CD8-positive, alpha-beta memory T cell (primary cell): ENCODE measurements around the gene AP3S2. TPM values are rescaled to one million over a fixed set of nuclear protein-coding genes. Genes with fewer than 3 reads are reported as not detected.
A peak's percentile ranks its signal among the peaks of the same experiment; 100 is the strongest.
"Not testable (repeated sequence)": the region's sequence is repeated elsewhere in the genome, so short reads cannot be mapped to it uniquely, and the experiment has no call there.

Source experiments
- CTCF ChIA-PET: fragments of 350-600 bp; sonication (Branson Sonifier 250); formaldehyde crosslinking; loops from one replicate; lab custom pipeline; 2021; ENCODE audit warnings: antibody characterized with exemption; lab: Charles Lee
- POLR2A ChIA-PET: fragments of 350-600 bp; sonication (Branson Sonifier 250); formaldehyde crosslinking; loops from one replicate; lab custom pipeline; 2021; ENCODE audit warnings: antibody characterized with exemption; lab: Charles Lee
- DNase-seq, 5 donors: peaks; one replicate each; pipeline versions ENCODE4 v3.0.0 to v3.0.0-alpha.2; 2020 to 2022; ENCODE audit warnings: mixed read lengths in 1 of 5
- H3K27ac ChIP-seq: one replicate; pipeline ENCODE4 v1.7.0; 2013; ENCODE audit warnings: low read depth, mild to moderate bottlenecking, low read length, moderate library complexity
- H3K27me3 ChIP-seq: 2 replicates; pipeline ENCODE4 v1.7.0; 2013; ENCODE audit warnings: low read length, mild to moderate bottlenecking; ENCODE audit not compliant: insufficient read depth, poor library complexity, severe bottlenecking
- H3K36me3 ChIP-seq: 2 replicates; pipeline ENCODE4 v1.7.0; 2013; ENCODE audit warnings: mild to moderate bottlenecking, low read length, moderate library complexity; ENCODE audit not compliant: insufficient read depth
- H3K4me1 ChIP-seq: 2 replicates; pipeline ENCODE4 v1.7.0; 2013; ENCODE audit warnings: mild to moderate bottlenecking, low read length, moderate library complexity; ENCODE audit not compliant: insufficient read depth
- H3K4me3 ChIP-seq: 2 replicates; pipeline ENCODE4 v1.7.0; 2013; ENCODE audit warnings: mild to moderate bottlenecking, low read length
- H3K9me3 ChIP-seq: 2 replicates; pipeline ENCODE4 v1.7.0; 2013; ENCODE audit warnings: mild to moderate bottlenecking, low read length
- H3K27ac Mint-ChIP-seq, 8 donors: one replicate each; pipeline ENCODE4 v1.8.0; 2020 to 2021; ENCODE audit warnings: mixed read lengths in 8 of 8, mild to moderate bottlenecking in 6 of 8, inconsistent platforms in 3 of 8, moderate library complexity in 3 of 8
- H3K27me3 Mint-ChIP-seq, 2 donors: one replicate each; pipeline ENCODE4 v1.8.0; 2020 to 2021; ENCODE audit warnings: mixed read lengths in 2 of 2, mild to moderate bottlenecking in 1 of 2, moderate library complexity in 1 of 2
- H3K36me3 Mint-ChIP-seq, 3 donors: one replicate each; pipeline ENCODE4 v1.8.0; 2020 to 2021; ENCODE audit warnings: mixed read lengths in 3 of 3, inconsistent platforms in 1 of 3, mild to moderate bottlenecking in 1 of 3
- H3K4me1 Mint-ChIP-seq, 3 donors: one replicate each; pipeline ENCODE4 v1.8.0; 2020 to 2021; ENCODE audit warnings: mixed read lengths in 3 of 3, inconsistent platforms in 1 of 3, mild to moderate bottlenecking in 1 of 3
- H3K4me3 Mint-ChIP-seq, 7 donors: one replicate each; pipeline ENCODE4 v1.8.0; 2020 to 2021; ENCODE audit warnings: mixed read lengths in 7 of 7, mild to moderate bottlenecking in 6 of 7, moderate library complexity in 4 of 7, inconsistent platforms in 2 of 7
- H3K9me3 Mint-ChIP-seq, 5 donors: one replicate each; pipeline ENCODE4 v1.8.0; 2020 to 2022; ENCODE audit warnings: mixed read lengths in 5 of 5, mild to moderate bottlenecking in 3 of 5, moderate library complexity in 2 of 5, inconsistent platforms in 1 of 5
- polyA plus RNA-seq: library from polyadenylated mRNA; unstranded; fragments of 300-500 nt; fragmentation: Illumina TruSeq; gene quantifications from one replicate; pipeline ENCODE4 v1.2.3, GENCODE V29; 2021
- total RNA-seq, 2 experiments: library from RNA; stranded (reverse); gene quantifications; one replicate each; pipeline ENCODE4 v1.2.3, GENCODE V29; 2021

AP3S2 gene
- total RNA-seq (10 to 100 TPM; 23.5 to 24.5 TPM), polyA plus RNA-seq (35.8 TPM)

DNA sequence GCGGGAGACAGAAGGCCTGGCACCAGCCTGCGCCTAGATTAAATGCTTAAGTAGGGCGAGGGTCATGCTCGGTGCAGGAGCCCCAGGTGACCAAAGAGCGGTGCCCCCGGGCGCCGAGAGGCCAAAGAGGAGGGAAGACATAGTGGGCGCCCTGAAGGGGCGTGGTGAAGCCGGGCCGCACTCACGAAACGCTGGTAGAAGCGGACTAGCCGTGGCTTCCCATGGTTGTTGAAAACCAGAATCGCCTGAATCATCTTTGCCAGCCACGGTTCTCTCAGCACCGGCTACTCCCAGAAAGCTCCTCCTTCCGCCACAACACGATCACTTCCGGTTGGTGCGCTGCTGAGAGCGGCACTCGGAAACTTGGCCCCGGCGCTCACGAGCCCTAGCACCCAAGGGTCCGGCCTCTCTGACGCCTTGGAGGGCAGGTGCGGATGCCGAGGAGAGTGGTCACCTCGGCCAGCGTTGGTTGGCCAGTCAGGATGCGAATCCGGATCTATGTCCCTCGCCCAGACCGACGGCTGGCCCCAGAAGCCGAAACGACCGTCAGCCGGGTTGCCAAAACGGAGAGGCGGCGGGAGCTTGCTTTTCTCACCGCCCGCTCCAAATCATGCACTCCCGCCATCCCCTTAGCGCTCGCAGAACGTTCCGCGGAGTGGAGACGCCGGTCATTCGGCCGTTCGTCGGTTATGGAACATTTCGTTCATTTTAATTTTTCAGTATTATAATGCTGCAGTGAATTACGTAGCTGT is at the start of gene AP3S2:
Gene AP3S2, minus strand, starts transcription at position 299 of the 752 bp plus-strand sequence. Its CDS starts 45 bp downstream, at position 254.
- Mint-ChIP-seq H3K4me3 (peak within 1 kb of the TSS; percentile 95 to 99 (median 97)), H3K9me3 (no peaks in the 10 kb centered on the region), H3K4me1 (peaks cover 35 to 53% (median 51%) of the 10 kb centered on the region in 3 donors), H3K27me3 (peaks cover 0 to 3% of the 10 kb centered on the region in 2 donors), H3K36me3 (peaks cover 3 to 17% (median 5%) of the 10 kb centered on the region in 3 donors), H3K27ac (peak within 1 kb of the TSS; percentile 94 to 99 (median 98))
- Histone ChIP-seq H3K27me3 (no peaks in the 10 kb centered on the region), H3K27ac (peak within 1 kb of the TSS; percentile 76), H3K36me3 (peaks cover 2% of the 10 kb centered on the region), H3K4me1 (peaks cover 25% of the 10 kb centered on the region), H3K4me3 (peak within 1 kb of the TSS; percentile 86), H3K9me3 (no peaks in the 10 kb centered on the region)
- DNase-seq, result peak; percentile 73 to 91 (median 82)
- ChIA-PET CTCF (interaction anchor here (0.8 to 2.1 kb wide), 7 partner anchors 17 to 337 kb away, joined by 3 to 9 read pairs (median 4); no protein-coding TSS in a partner anchor), POLR2A (interaction anchor here (0.9 to 1.3 kb wide), 4 partner anchors 19 to 1009 kb away, joined by 3 to 8 read pairs (median 4); partner anchors contain the start of genes CIB1, GDPGP1 and MAN2A2)

DNA sequence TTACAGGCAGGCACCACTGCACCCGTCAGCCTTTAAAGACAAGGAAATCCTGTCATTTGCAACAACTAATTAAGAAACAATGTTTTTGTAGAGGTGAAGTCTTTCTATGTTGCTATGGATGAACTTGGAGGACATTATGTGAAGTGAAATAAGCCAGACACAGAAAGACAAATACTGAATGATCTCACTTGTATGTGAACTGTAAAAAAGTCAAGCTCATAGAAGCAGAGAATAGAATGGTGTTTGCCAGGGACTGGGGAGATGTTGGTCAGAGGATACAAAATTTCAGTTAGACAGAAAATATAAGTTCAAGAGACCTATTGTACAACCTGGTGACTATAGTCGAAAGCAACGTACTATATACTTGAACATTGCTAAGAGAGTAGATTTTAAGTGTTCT is 46.1 kb upstream of the AP3S2 start:
- Histone ChIP-seq H3K9me3 (no peaks in the 10 kb centered on the region), H3K4me1 (peaks cover 18% of the 10 kb centered on the region), H3K36me3 (no peaks in the 10 kb centered on the region), H3K4me3 (no peak overlapping the region), H3K27ac (no peak overlapping the region), H3K27me3 (no peaks in the 10 kb centered on the region)
- H3K9me3 Mint-ChIP-seq, result no peaks in the 10 kb centered on the region
- no peak overlapping the region for H3K4me3 Mint-ChIP-seq
- peaks cover 8 to 28% of the 10 kb centered on the region in 2 donors for H3K27me3 Mint-ChIP-seq
- DNase-seq, result no peak
- peaks cover 10 to 14% (median 12%) of the 10 kb centered on the region in 3 donors for H3K4me1 Mint-ChIP-seq
- H3K27ac Mint-ChIP-seq, result no peak overlapping the region
- ChIA-PET CTCF (no interaction called here), POLR2A (no interaction called here)
- peaks cover 0 to 2% (median 0%) of the 10 kb centered on the region in 3 donors for H3K36me3 Mint-ChIP-seq

- H3K4me1 ChIP-seq, result peaks cover 18% of the 10 kb centered on the region
- H3K27ac ChIP-seq, H3K9me3 Mint-ChIP-seq, H3K36me3 ChIP-seq, DNase-seq, POLR2A ChIA-PET, H3K27ac Mint-ChIP-seq, H3K36me3 Mint-ChIP-seq, H3K4me3 ChIP-seq, CTCF ChIA-PET, H3K9me3 ChIP-seq, H3K4me3 Mint-ChIP-seq, H3K27me3 ChIP-seq: not testable (repeated sequence)
- Mint-ChIP-seq H3K4me1 (peaks cover 10 to 14% (median 12%) of the 10 kb centered on the region in 3 donors), H3K27me3 (peaks cover 8 to 28% of the 10 kb centered on the region in 2 donors)
These were observed 45.6 kb upstream of the AP3S2 start for GRCh38 chr15:89939377-89939776.

- Histone ChIP-seq H3K9me3 (no peaks in the 10 kb centered on the region), H3K36me3 (no peaks in the 10 kb centered on the region), H3K27ac (no peak overlapping the region), H3K4me1 (peaks cover 18% of the 10 kb centered on the region), H3K4me3 (no peak overlapping the region), H3K27me3 (no peaks in the 10 kb centered on the region)
- Mint-ChIP-seq H3K36me3 (no peaks in the 10 kb centered on the region), H3K4me1 (peaks cover 10 to 14% (median 12%) of the 10 kb centered on the region in 3 donors), H3K4me3 (no peak overlapping the region), H3K27me3 (peaks cover 4 to 24% of the 10 kb centered on the region in 2 donors), H3K27ac (no peak overlapping the region), H3K9me3 (no peaks in the 10 kb centered on the region)
- CTCF ChIA-PET, result interaction anchor here (1.6 kb wide), 1 partner anchor 63 kb away, joined by 4 read pairs; no protein-coding TSS in a partner anchor
- DNase-seq, result no peak
- POLR2A ChIA-PET, result interaction anchor here (0.6 kb wide), 1 partner anchor 210 kb away, joined by 3 read pairs; no protein-coding TSS in a partner anchor
These were observed 43.9 kb upstream of the AP3S2 start for GRCh38 chr15:89937365-89938350.

- peaks cover 10 to 14% (median 12%) of the 10 kb centered on the region in 3 donors for H3K4me1 Mint-ChIP-seq
- Histone ChIP-seq H3K4me1 (peaks cover 18% of the 10 kb centered on the region), H3K9me3 (no peaks in the 10 kb centered on the region), H3K27ac (no peak overlapping the region), H3K27me3 (no peaks in the 10 kb centered on the region), H3K36me3 (no peaks in the 10 kb centered on the region), H3K4me3 (no peak overlapping the region)
- CTCF ChIA-PET, result interaction anchor here (0.6 to 1.6 kb wide), 2 partner anchors 43 to 62 kb away, joined by 4 read pairs; partner anchors contain the start of gene AP3S2
- peaks cover 4 to 24% of the 10 kb centered on the region in 2 donors for H3K27me3 Mint-ChIP-seq
- H3K9me3 Mint-ChIP-seq, result no peaks in the 10 kb centered on the region
- H3K36me3 Mint-ChIP-seq, result no peaks in the 10 kb centered on the region
- H3K27ac Mint-ChIP-seq, result peak overlapping the region in 2 of 8 donors; percentile 82 to 88
- POLR2A ChIA-PET, result no interaction called here
- no peak for DNase-seq
- peak overlapping the region in 2 of 7 donors; percentile 6 to 36 for H3K4me3 Mint-ChIP-seq
These were observed 43.0 kb upstream of the AP3S2 start for GRCh38 chr15:89936786-89937265.

GRCh38 chr15:89936051-89936785 is 42.4 kb upstream of the AP3S2 start:
- no peak overlapping the region for H3K27ac ChIP-seq
- POLR2A ChIA-PET, result no interaction called here
- peak overlapping the region in 2 of 8 donors; percentile 82 to 88 for H3K27ac Mint-ChIP-seq
- peak overlapping the region in 1 of 7 donors; percentile 36 for H3K4me3 Mint-ChIP-seq
- no peaks in the 10 kb centered on the region for H3K27me3 ChIP-seq
- no peaks in the 10 kb centered on the region for H3K9me3 Mint-ChIP-seq
- H3K9me3 ChIP-seq, result no peaks in the 10 kb centered on the region
- no peak overlapping the region for H3K4me3 ChIP-seq
- H3K36me3 Mint-ChIP-seq, result no peaks in the 10 kb centered on the region
- peaks cover 10 to 14% (median 12%) of the 10 kb centered on the region in 3 donors for H3K4me1 Mint-ChIP-seq
- CTCF ChIA-PET, result interaction anchor here (0.6 to 1.6 kb wide), 2 partner anchors 42 to 61 kb away, joined by 4 read pairs; partner anchors contain the start of gene AP3S2
- H3K4me1 ChIP-seq, result peaks cover 18% of the 10 kb centered on the region
- peak in 2 of 5 donors; percentile 9 to 27 for DNase-seq
- H3K27me3 Mint-ChIP-seq, result peaks cover 4 to 24% of the 10 kb centered on the region in 2 donors
- H3K36me3 ChIP-seq, result no peaks in the 10 kb centered on the region

GRCh38 chr15:89932880-89933279 is 39.1 kb upstream of the AP3S2 start:
- Histone ChIP-seq H3K27me3 (no peaks in the 10 kb centered on the region), H3K9me3 (no peaks in the 10 kb centered on the region), H3K36me3 (no peaks in the 10 kb centered on the region), H3K4me1 (peaks cover 18% of the 10 kb centered on the region), H3K4me3 (no peak overlapping the region), H3K27ac (no peak overlapping the region)
- Mint-ChIP-seq H3K4me1 (peaks cover 10 to 14% (median 12%) of the 10 kb centered on the region in 3 donors), H3K36me3 (no peaks in the 10 kb centered on the region), H3K27me3 (peaks cover 0 to 6% of the 10 kb centered on the region in 2 donors), H3K9me3 (no peaks in the 10 kb centered on the region), H3K27ac (no peak overlapping the region), H3K4me3 (no peak overlapping the region)
- CTCF ChIA-PET, result interaction anchor here (1.7 kb wide), 1 partner anchor 138 kb away, joined by 6 read pairs; no protein-coding TSS in a partner anchor
- POLR2A ChIA-PET, result no interaction called here
- DNase-seq, result no peak
